H9 (cell line): ENCODE measurements around the gene COX7A2L. TPM values are rescaled to one million over a fixed set of nuclear protein-coding genes. Genes with fewer than 3 reads are reported as not detected.

ENCODE experiments used
- DNase-seq: peaks from one replicate; pipeline ENCODE4 v3.0.0-alpha.2; 2017
- H2AFZ ChIP-seq: one replicate; pipeline ENCODE4 v1.6.1; 2013; ENCODE audit warnings: mild to moderate bottlenecking, low read length, control low read depth, moderate library complexity
- H2AK5ac ChIP-seq: 2 replicates; pipeline ENCODE4 v1.6.1; 2013; ENCODE audit warnings: low read length, control low read depth, mixed read lengths; ENCODE audit not compliant: insufficient read length
- H2BK120ac ChIP-seq: one replicate; pipeline ENCODE4 v1.6.1; 2013; ENCODE audit warnings: low read depth, mild to moderate bottlenecking, low read length, control low read depth, inconsistent platforms; ENCODE audit not compliant: poor library complexity, severe bottlenecking
- H2BK12ac ChIP-seq: 2 replicates; pipeline ENCODE4 v1.6.1; 2013; ENCODE audit warnings: low read length, control low read depth, mixed read lengths, low read depth; ENCODE audit not compliant: insufficient read length
- H2BK15ac ChIP-seq: 2 replicates; pipeline ENCODE4 v1.6.1; 2013; ENCODE audit warnings: low read depth, low read length, control low read depth
- H2BK20ac ChIP-seq: one replicate; pipeline ENCODE4 v1.6.1; 2013; ENCODE audit warnings: low read depth, mild to moderate bottlenecking, low read length, control low read depth, inconsistent platforms; ENCODE audit not compliant: poor library complexity, severe bottlenecking
- H2BK5ac ChIP-seq: 2 replicates; pipeline ENCODE4 v1.6.1; 2013; ENCODE audit warnings: low read length, control low read depth, mixed read lengths; ENCODE audit not compliant: insufficient read length
- H3K14ac ChIP-seq: 2 replicates; pipeline ENCODE4 v1.6.1; 2013; ENCODE audit warnings: low read length, control low read depth; ENCODE audit not compliant: insufficient read depth
- H3K18ac ChIP-seq: 2 replicates; pipeline ENCODE4 v1.6.1; 2013; ENCODE audit warnings: low read depth, mild to moderate bottlenecking, mixed read lengths, low read length, control low read depth; ENCODE audit not compliant: insufficient read length
- H3K23ac ChIP-seq: 2 replicates; pipeline ENCODE4 v1.6.1; 2013; ENCODE audit warnings: low read length, control low read depth, mixed read lengths, low read depth; ENCODE audit not compliant: insufficient read length
- H3K23me2 ChIP-seq: 2 replicates; pipeline ENCODE4 v1.6.1; 2013; ENCODE audit warnings: low read depth, mild to moderate bottlenecking, mixed read lengths, low read length, control low read depth; ENCODE audit not compliant: insufficient read length, poor library complexity, severe bottlenecking
- H3K27ac ChIP-seq: 2 replicates; pipeline ENCODE4 v1.5.1; 2013; ENCODE audit warnings: low read length, control low read depth, mixed read lengths, low read depth; ENCODE audit not compliant: insufficient read length
- H3K27me3 ChIP-seq: 2 replicates; pipeline ENCODE4 v1.6.1; 2013; ENCODE audit warnings: low read length, control low read depth, inconsistent platforms; ENCODE audit not compliant: insufficient read depth
- H3K4ac ChIP-seq: 2 replicates; pipeline ENCODE4 v1.6.1; 2013; ENCODE audit warnings: low read depth, mild to moderate bottlenecking, control low read depth, inconsistent platforms, low read length, moderate library complexity
- H3K4me1 ChIP-seq: 2 replicates; pipeline ENCODE4 v1.6.1; 2013; ENCODE audit warnings: low read length, control low read depth, inconsistent platforms; ENCODE audit not compliant: insufficient read depth
- H3K4me2 ChIP-seq: 2 replicates; pipeline ENCODE4 v1.6.1; 2013; ENCODE audit warnings: low read length, control low read depth, mixed read lengths; ENCODE audit not compliant: insufficient read length, insufficient read depth
- H3K56ac ChIP-seq: 2 replicates; pipeline ENCODE4 v1.6.1; 2013; ENCODE audit warnings: low read depth, mild to moderate bottlenecking, mixed read lengths, low read length, control low read depth; ENCODE audit not compliant: insufficient read length
- H3K79me1 ChIP-seq: 2 replicates; pipeline ENCODE4 v1.6.1; 2013; ENCODE audit warnings: low read depth, mild to moderate bottlenecking, moderate library complexity, low read length, control low read depth, inconsistent platforms; ENCODE audit not compliant: insufficient read depth, poor library complexity, severe bottlenecking
- H3K79me2 ChIP-seq: 2 replicates; pipeline ENCODE4 v1.6.1; 2013; ENCODE audit warnings: low read length, control low read depth, inconsistent platforms; ENCODE audit not compliant: insufficient read depth
- H3K9ac ChIP-seq: 2 replicates; pipeline ENCODE4 v1.6.1; 2013; ENCODE audit warnings: low read length, control low read depth, mixed read lengths; ENCODE audit not compliant: insufficient read length; ENCODE audit errors: extremely low read depth
- H3K9me3 ChIP-seq: one replicate; pipeline ENCODE4 v1.6.1; 2013; ENCODE audit warnings: low read depth, low read length, inconsistent platforms; ENCODE audit not compliant: control insufficient read depth
- H3T11ph ChIP-seq: one replicate; pipeline ENCODE4 v1.6.1; 2013; ENCODE audit warnings: mild to moderate bottlenecking, low read length, control low read depth, inconsistent platforms
- H4K20me1 ChIP-seq: one replicate; pipeline ENCODE4 v1.6.1; 2013; ENCODE audit not compliant: control insufficient read depth, insufficient read length, insufficient read depth
- H4K5ac ChIP-seq: 2 replicates; pipeline ENCODE4 v1.6.1; 2013; ENCODE audit warnings: low read depth, mild to moderate bottlenecking, mixed read lengths, low read length, control low read depth; ENCODE audit not compliant: insufficient read length
- H4K8ac ChIP-seq: replicated peaks from 2 replicates; pipeline ENCODE4 v1.6.1; 2013; ENCODE audit warnings: low read length, control low read depth, mixed read lengths, low read depth; ENCODE audit not compliant: insufficient read length
- H4K91ac ChIP-seq: 2 replicates; pipeline ENCODE4 v1.6.1; 2013; ENCODE audit warnings: low read depth, mild to moderate bottlenecking, moderate library complexity, mixed read lengths, low read length, control low read depth; ENCODE audit not compliant: insufficient read length
- H3K27ac Mint-ChIP-seq, 3 experiments: 2 replicates in 2 of 3; 3 replicates in 1 of 3; pipeline ENCODE4 v1.8.0; 2020 to 2021; ENCODE audit warnings: mixed read lengths in 3 of 3, mild to moderate bottlenecking in 1 of 3, moderate library complexity in 1 of 3
- H3K27me3 Mint-ChIP-seq: 2 replicates; pipeline ENCODE4 v1.8.0; 2021; ENCODE audit warnings: low read depth, mild to moderate bottlenecking, moderate library complexity, mixed read lengths
- H3K36me3 Mint-ChIP-seq, 3 experiments: 2 replicates in 2 of 3; 3 replicates in 1 of 3; pipeline ENCODE4 v1.8.0; 2020 to 2021; ENCODE audit warnings: low read depth in 3 of 3, mixed read lengths in 3 of 3; ENCODE audit not compliant: insufficient read depth in 1 of 3
- H3K4me1 Mint-ChIP-seq, 2 experiments: 2 replicates each; pipeline ENCODE4 v1.8.0; 2020; ENCODE audit warnings: mixed read lengths in 2 of 2
- H3K4me3 Mint-ChIP-seq, 2 experiments: 2 replicates in 1 of 2; 3 replicates in 1 of 2; pipeline ENCODE4 v1.8.0; 2020 to 2021; ENCODE audit warnings: mild to moderate bottlenecking in 2 of 2, mixed read lengths in 2 of 2, moderate library complexity in 1 of 2
- H3K9me3 Mint-ChIP-seq, 2 experiments: 2 replicates in 1 of 2; 3 replicates in 1 of 2; pipeline ENCODE4 v1.8.0; 2020; ENCODE audit warnings: mild to moderate bottlenecking in 2 of 2, mixed read lengths in 2 of 2, moderate library complexity in 1 of 2
- CTCF ChIP-seq: fragments of 200-600 bp; sonication (generic); conservative IDR thresholded peaks from 3 replicates; pipeline ENCODE4 v1.8.0; 2021; ENCODE audit warnings: antibody characterized with exemption, mild to moderate bottlenecking
- WGBS: extraction: QIAGEN DNeasy Blood & Tissue Kit; methylation state at CpG from one replicate; pipeline ENCODE4 v1.1.7; 2013; ENCODE audit warnings: missing lambda C conversion rate, low lambda C conversion rate, mixed read lengths; ENCODE audit not compliant: insufficient read length; ENCODE audit errors: extremely low coverage; 5-methylcytosine and 5-hydroxymethylcytosine counted together
- total RNA-seq: library from RNA; stranded (reverse); gene quantifications from 2 replicates; pipeline ENCODE4 v1.2.1, GENCODE V29; 2021

Gene COX7A2L
- total RNA-seq, 1 experiment from 2014 or later, result 102 TPM

- H3K4me3 Mint-ChIP-seq, result no peak overlapping the region
- Histone ChIP-seq H3K14ac (no peak overlapping the region), H3K4ac (no peak overlapping the region), H4K5ac (no peak overlapping the region), H3K27me3 (no peaks in the 10 kb centered on the region), H2AFZ (no peak overlapping the region), H3K18ac (no peak overlapping the region), H4K8ac (no peak overlapping the region), H3K9ac (no peak overlapping the region), H3T11ph (no peak overlapping the region), H2BK5ac (no peak overlapping the region), H3K4me1 (no peaks in the 10 kb centered on the region), H3K56ac (no peak overlapping the region), H2BK120ac (no peak overlapping the region), H3K79me1 (no peaks in the 10 kb centered on the region), H3K79me2 (no peaks in the 10 kb centered on the region; the same call in 1 of the 2 replicates), H4K91ac (no peak overlapping the region), H2AK5ac (no peak overlapping the region), H3K27ac (no peak overlapping the region), H4K20me1 (no peaks in the 10 kb centered on the region), H2BK15ac (no peak overlapping the region), H3K9me3 (no peaks in the 10 kb centered on the region), H2BK12ac (no peak overlapping the region), H2BK20ac (no peak overlapping the region), H3K4me2 (no peak overlapping the region), H3K23ac (no peak overlapping the region), H3K23me2 (no peaks in the 10 kb centered on the region)
- no peak for TF ChIP-seq CTCF
- no peaks in the 10 kb centered on the region; the same call in 1 of the 2 replicates for H3K27me3 Mint-ChIP-seq
- H3K4me1 Mint-ChIP-seq, result peaks cover 3 to 4% of the 10 kb centered on the region in 2 experiments; a peak in 3 of 4 replicates
- H3K27ac Mint-ChIP-seq, result peak overlapping the region in 1 of 3 experiments; percentile 89; a peak in 1 of 7 replicates
- no peaks in the 10 kb centered on the region for H3K9me3 Mint-ChIP-seq
- H3K36me3 Mint-ChIP-seq, result peaks cover 0 to 3% (median 0%) of the 10 kb centered on the region in 3 experiments; a peak in 1 of 7 replicates
- WGBS, result no CpG with 5 or more reads among the region's 11 CpGs
- no peak for DNase-seq
Measured at GRCh38 chr2:42383855-42384530, 23.0 kb upstream of the COX7A2L start.
